ENCODE results near the gene POU2F3. TPM values are rescaled to one million over a fixed set of nuclear protein-coding genes. Genes with fewer than 3 reads are reported as not detected.

The POU2F3 gene
- total RNA-seq (ENCODE audit: unreplicated experiment), result not detected
- long read RNA-seq, result 0 reads

GRCh38 chr11:120239713-120240640 lies at the start of gene POU2F3:
TSS of gene POU2F3 (plus strand) at chr11:120240140. CDS start at chr11:120240344, 204 bp downstream.
- H3K27me3 Mint-ChIP-seq (ENCODE audit: unreplicated experiment), result peaks cover 32% of the 10 kb centered on the region
- peaks cover 3% of the 10 kb centered on the region for H3K9me3 Mint-ChIP-seq (ENCODE audit: unreplicated experiment)
- H3K27ac Mint-ChIP-seq (ENCODE audit: unreplicated experiment), result no peak within 1 kb of the TSS
- TF ChIP-seq CTCF (IDR thresholded peaks at IDR 0.05; ENCODE audit: partially characterized antibody, unreplicated experiment), result no peak
- no peaks in the 10 kb centered on the region for H3K36me3 Mint-ChIP-seq (ENCODE audit: unreplicated experiment)
- DNase-seq, result no peak
- no peak within 1 kb of the TSS for H3K4me3 Mint-ChIP-seq (ENCODE audit: unreplicated experiment)
- H3K4me1 Mint-ChIP-seq (ENCODE audit: low read depth, unreplicated experiment), result no peaks in the 10 kb centered on the region

- peaks cover 13% of the 10 kb centered on the region for H3K27me3 Mint-ChIP-seq (ENCODE audit: unreplicated experiment)
- H3K9me3 Mint-ChIP-seq (ENCODE audit: unreplicated experiment), result peaks cover 1% of the 10 kb centered on the region
- no peak for DNase-seq
- peaks cover 9% of the 10 kb centered on the region for H3K4me1 Mint-ChIP-seq (ENCODE audit: low read depth, unreplicated experiment)
- H3K27ac Mint-ChIP-seq (ENCODE audit: unreplicated experiment), result no peak overlapping the region
- H3K4me3 Mint-ChIP-seq (ENCODE audit: unreplicated experiment), result no peak overlapping the region
- H3K36me3 Mint-ChIP-seq (ENCODE audit: unreplicated experiment), result peaks cover 6% of the 10 kb centered on the region
- TF ChIP-seq CTCF (IDR thresholded peaks at IDR 0.05; ENCODE audit: partially characterized antibody, unreplicated experiment), result no peak
Measured at GRCh38 chr11:120191058-120191457, 48.9 kb upstream of the POU2F3 start.

DNA sequence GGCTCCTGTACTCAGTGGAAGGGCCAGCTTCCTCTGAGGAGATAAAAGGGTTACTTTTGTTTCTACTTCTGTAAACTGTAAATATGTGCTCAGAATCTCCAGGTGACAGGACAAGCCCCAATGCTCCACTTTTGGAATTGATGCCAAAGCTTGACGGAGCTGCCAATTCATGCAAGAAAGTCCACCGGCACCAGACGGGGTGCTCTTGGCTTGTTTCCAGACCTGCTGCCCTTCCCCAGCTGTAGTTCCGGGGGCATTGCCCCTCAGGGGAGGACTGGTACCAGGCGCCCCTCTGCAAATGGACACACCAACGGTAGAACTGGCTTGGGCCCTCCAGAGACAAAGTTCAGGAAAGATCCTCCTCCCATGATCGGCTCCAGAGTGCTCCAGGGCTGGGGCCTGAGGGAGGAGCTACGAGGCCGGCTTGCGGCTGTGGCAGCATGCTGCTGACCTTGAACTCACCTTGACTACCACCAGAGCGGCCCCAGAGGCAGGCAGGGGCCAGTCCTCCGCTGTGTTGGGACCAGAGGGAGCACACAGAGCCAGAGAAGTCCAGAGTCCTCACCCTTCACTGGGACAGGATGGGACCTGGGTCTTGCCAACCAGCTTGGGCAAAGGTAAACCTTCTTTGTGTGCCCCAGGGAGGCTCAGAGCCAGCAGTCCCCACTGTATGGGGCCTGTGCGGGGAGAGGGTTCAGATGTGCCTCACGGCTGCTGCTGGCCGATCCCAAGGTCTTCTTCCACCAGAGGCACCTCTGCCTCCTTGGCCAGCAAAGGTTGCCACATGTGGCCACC lies 46.9 kb upstream of the POU2F3 start:
- no peak for TF ChIP-seq CTCF (IDR thresholded peaks at IDR 0.05; ENCODE audit: partially characterized antibody, unreplicated experiment)
- Mint-ChIP-seq H3K4me3 (ENCODE audit: unreplicated experiment) (no peak overlapping the region), H3K27ac (ENCODE audit: unreplicated experiment) (no peak overlapping the region), H3K27me3 (ENCODE audit: unreplicated experiment) (peaks cover 6% of the 10 kb centered on the region), H3K4me1 (ENCODE audit: low read depth, unreplicated experiment) (peaks cover 10% of the 10 kb centered on the region), H3K36me3 (ENCODE audit: unreplicated experiment) (peaks cover 6% of the 10 kb centered on the region), H3K9me3 (ENCODE audit: unreplicated experiment) (peaks cover 1% of the 10 kb centered on the region)
- DNase-seq, result no peak

GRCh38 chr11:120194166-120194565 lies 45.8 kb upstream of the POU2F3 start:
- peaks cover 4% of the 10 kb centered on the region for H3K36me3 Mint-ChIP-seq (ENCODE audit: unreplicated experiment)
- H3K4me3 Mint-ChIP-seq (ENCODE audit: unreplicated experiment), result no peak overlapping the region
- H3K9me3 Mint-ChIP-seq (ENCODE audit: unreplicated experiment), result peaks cover 1% of the 10 kb centered on the region
- TF ChIP-seq CTCF (IDR thresholded peaks at IDR 0.05; ENCODE audit: partially characterized antibody, unreplicated experiment), result no peak
- H3K27ac Mint-ChIP-seq (ENCODE audit: unreplicated experiment), result no peak overlapping the region
- DNase-seq, result no peak
- H3K27me3 Mint-ChIP-seq (ENCODE audit: unreplicated experiment), result peaks cover 7% of the 10 kb centered on the region
- H3K4me1 Mint-ChIP-seq (ENCODE audit: low read depth, unreplicated experiment), result peaks cover 10% of the 10 kb centered on the region

Data from glutamatergic neuron (in vitro differentiated cells).